GM12874 (cell line): ENCODE results near the gene AGAP5.

Experiments
- CTCF ChIP-seq: IDR thresholded peaks from 2 replicates; pipeline ENCODE4 v1.5.1; 2011; ENCODE audit warnings: low read depth, mild to moderate bottlenecking, control low read depth, low read length, moderate library complexity; ENCODE audit not compliant: insufficient read depth

Gene AGAP5

GRCh38 chr10:73644015-73644743 is 53.7 kb downstream of the AGAP5 start:
- peak; percentile 78 for TF ChIP-seq CTCF

GRCh38 chr10:73643362-73643761 is 54.5 kb downstream of the AGAP5 start:
- TF ChIP-seq CTCF: no peak

- TF ChIP-seq CTCF: no peak
Measured at GRCh38 chr10:73641328-73642060, 56.4 kb downstream of the AGAP5 start, which contains the start of gene MYOZ1. MYOZ1 (minus strand) TSS chr10:73641474; CDS start chr10:73640017, 1,457 bp downstream.

- TF ChIP-seq CTCF: no peak
Measured at GRCh38 chr10:73639286-73639685, 58.6 kb downstream of the AGAP5 start.

GRCh38 chr10:73635781-73636180 is 62.1 kb downstream of the AGAP5 start:
- TF ChIP-seq CTCF: no peak

GRCh38 chr10:73634421-73634820 is 63.5 kb downstream of the AGAP5 start:
- no peak for TF ChIP-seq CTCF

- TF ChIP-seq CTCF: no peak
Measured at GRCh38 chr10:73629165-73629564, 68.7 kb downstream of the AGAP5 start.
